Inferior parietal cortex (tissue), 1 donor: ENCODE results near the gene SNRPD1.
"Not testable (repeated sequence)": the region's sequence is repeated elsewhere in the genome, so short reads cannot be mapped to it uniquely, and the experiment has no call there.

Source experiments
- DNase-seq: peaks from one replicate; pipeline ENCODE4 v3.0.0-alpha.2; 2016; ENCODE audit errors: extremely low spot score

The SNRPD1 gene

GRCh38 chr18:21612125-21613039 is at the start of gene SNRPD1:
Gene SNRPD1, plus strand, starts transcription at chr18:21612314. Its CDS starts 116 bp downstream, at chr18:21612430.
- peak; percentile 91 for DNase-seq

- no peak for DNase-seq
These were observed 40.3 kb upstream of the SNRPD1 start for GRCh38 chr18:21571772-21572171.

- no peak for DNase-seq
These were observed 36.5 kb upstream of the SNRPD1 start for GRCh38 chr18:21575656-21576055.

- no peak for DNase-seq
These were observed 27.7 kb upstream of the SNRPD1 start for GRCh38 chr18:21584391-21584790.

- DNase-seq = not testable (repeated sequence)
These were observed 19.8 kb upstream of the SNRPD1 start for GRCh38 chr18:21592361-21592760.

- no peak for DNase-seq
These were observed 18.4 kb upstream of the SNRPD1 start for GRCh38 chr18:21593540-21594257.

- no peak for DNase-seq
These were observed 14.5 kb upstream of the SNRPD1 start for GRCh38 chr18:21597620-21598019.

GRCh38 chr18:21598726-21599584 is 13.2 kb upstream of the SNRPD1 start:
- no peak for DNase-seq

- peak; percentile 6 for DNase-seq
These were observed 12.3 kb upstream of the SNRPD1 start for GRCh38 chr18:21599585-21600525.

GRCh38 chr18:21600526-21601410 is 11.3 kb upstream of the SNRPD1 start, which contains the start of gene ESCO1:
Gene ESCO1, minus strand, starts transcription at chr18:21600704. Its CDS starts 25,861 bp downstream, at chr18:21574843.
- DNase-seq = peak; percentile 93

- no peak for DNase-seq
These were observed 9.9 kb upstream of the SNRPD1 start for GRCh38 chr18:21602299-21602587.

GRCh38 chr18:21604671-21605070 is 7.4 kb upstream of the SNRPD1 start:
- DNase-seq = peak; percentile 5

- DNase-seq = peak; percentile 11
These were observed 6.9 kb upstream of the SNRPD1 start for GRCh38 chr18:21605213-21605612.

GRCh38 chr18:21611401-21612124 is 551 bp upstream of the SNRPD1 start:
- DNase-seq = not testable (repeated sequence)

- DNase-seq = not testable (repeated sequence)
These were observed 9.5 kb downstream of the SNRPD1 start for GRCh38 chr18:21621640-21622039.

- DNase-seq = no peak
These were observed 17.1 kb downstream of the SNRPD1 start for GRCh38 chr18:21629089-21629832.

- DNase-seq = no peak
These were observed 20.3 kb downstream of the SNRPD1 start for GRCh38 chr18:21632393-21632792.

GRCh38 chr18:21634588-21635199 is 22.6 kb downstream of the SNRPD1 start:
- no peak for DNase-seq
